Astrocyte (in vitro differentiated cells and primary cell): Measurements from ENCODE around the gene ABLIM2. TPM values are rescaled to one million over a fixed set of nuclear protein-coding genes. Genes with fewer than 3 reads are reported as not detected.

Experiments
- DNase-seq: peaks from one replicate; pipeline ENCODE4 v3.0.0-alpha.2; 2010; ENCODE audit warnings: low read depth
- FAIRE-seq: peaks from 2 replicates; lab custom pipeline; 2011; peaks lifted over from hg19 to GRCh38; lab: Jason Lieb, UNC
- H2AFZ ChIP-seq: 2 replicates; pipeline ENCODE4 v1.6.0; 2012; ENCODE audit warnings: low read depth, low read length, inconsistent platforms
- H3K27ac ChIP-seq: 2 replicates; pipeline ENCODE4 v1.5.1; 2011; ENCODE audit warnings: low read depth, low read length, inconsistent platforms
- H3K27me3 ChIP-seq: 2 replicates; pipeline ENCODE4 v1.6.0; 2011; ENCODE audit warnings: low read length, inconsistent platforms; ENCODE audit not compliant: insufficient read depth
- H3K36me3 ChIP-seq: 2 replicates; pipeline ENCODE4 v1.5.1; 2011; ENCODE audit warnings: low read length, inconsistent platforms; ENCODE audit not compliant: insufficient read depth
- H3K4me1 ChIP-seq: 2 replicates; pipeline ENCODE4 v1.5.1; 2011; ENCODE audit warnings: low read length, inconsistent platforms; ENCODE audit not compliant: insufficient read depth
- H3K4me2 ChIP-seq: 2 replicates; pipeline ENCODE4 v1.6.0; 2012; ENCODE audit warnings: low read length, inconsistent platforms
- H3K4me3 ChIP-seq: 2 replicates; pipeline ENCODE4 v1.5.1; 2011; ENCODE audit warnings: low read depth, mild to moderate bottlenecking, low read length, inconsistent platforms; ENCODE audit not compliant: insufficient read depth
- H3K79me2 ChIP-seq: 2 replicates; pipeline ENCODE4 v1.6.0; 2012; ENCODE audit warnings: mild to moderate bottlenecking, low read length, inconsistent platforms; ENCODE audit not compliant: insufficient read depth
- H3K9ac ChIP-seq: 2 replicates; pipeline ENCODE4 v1.6.0; 2012; ENCODE audit warnings: mild to moderate bottlenecking, low read length, inconsistent platforms
- H3K9me3 ChIP-seq: 2 replicates; pipeline ENCODE4 v1.5.1; 2012; ENCODE audit warnings: low read depth, mild to moderate bottlenecking, low read length, inconsistent platforms; ENCODE audit not compliant: insufficient read depth
- H4K20me1 ChIP-seq: 2 replicates; pipeline ENCODE4 v1.6.0; 2012; ENCODE audit warnings: low read length, inconsistent platforms; ENCODE audit not compliant: insufficient read depth
- H3K27ac Mint-ChIP-seq: one replicate; pipeline ENCODE4 v1.8.0; 2021; ENCODE audit warnings: mild to moderate bottlenecking, mixed read lengths; ENCODE audit not compliant: unreplicated experiment
- H3K27me3 Mint-ChIP-seq: one replicate; pipeline ENCODE4 v1.8.0; 2021; ENCODE audit warnings: low read depth, mixed read lengths; ENCODE audit not compliant: unreplicated experiment
- H3K36me3 Mint-ChIP-seq: one replicate; pipeline ENCODE4 v1.8.0; 2021; ENCODE audit warnings: low read depth, mixed read lengths; ENCODE audit not compliant: unreplicated experiment
- H3K4me1 Mint-ChIP-seq: one replicate; pipeline ENCODE4 v1.8.0; 2021; ENCODE audit warnings: low read depth, mixed read lengths; ENCODE audit not compliant: unreplicated experiment
- H3K4me3 Mint-ChIP-seq: one replicate; pipeline ENCODE4 v1.8.0; 2021; ENCODE audit warnings: mild to moderate bottlenecking, moderate library complexity, mixed read lengths; ENCODE audit not compliant: unreplicated experiment
- H3K9me3 Mint-ChIP-seq: one replicate; pipeline ENCODE4 v1.8.0; 2021; ENCODE audit warnings: mild to moderate bottlenecking, mixed read lengths; ENCODE audit not compliant: unreplicated experiment
- CTCF ChIP-seq: IDR thresholded peaks from 2 replicates; pipeline ENCODE4 v1.5.1; 2011; ENCODE audit warnings: low read depth, mild to moderate bottlenecking, inconsistent platforms, low read length, moderate library complexity; ENCODE audit not compliant: insufficient read depth
- EZH2 ChIP-seq: IDR thresholded peaks from 2 replicates; pipeline ENCODE4 v1.6.1; 2012; ENCODE audit warnings: mild to moderate bottlenecking, low read length, inconsistent platforms; ENCODE audit not compliant: insufficient read depth
- total RNA-seq: library from RNA; stranded (reverse); gene quantifications from 2 replicates; pipeline ENCODE4 v1.2.1, GENCODE V29; 2021

Gene ABLIM2
- total RNA-seq, 1 donor from 2014 or later = 0.50 TPM

DNA sequence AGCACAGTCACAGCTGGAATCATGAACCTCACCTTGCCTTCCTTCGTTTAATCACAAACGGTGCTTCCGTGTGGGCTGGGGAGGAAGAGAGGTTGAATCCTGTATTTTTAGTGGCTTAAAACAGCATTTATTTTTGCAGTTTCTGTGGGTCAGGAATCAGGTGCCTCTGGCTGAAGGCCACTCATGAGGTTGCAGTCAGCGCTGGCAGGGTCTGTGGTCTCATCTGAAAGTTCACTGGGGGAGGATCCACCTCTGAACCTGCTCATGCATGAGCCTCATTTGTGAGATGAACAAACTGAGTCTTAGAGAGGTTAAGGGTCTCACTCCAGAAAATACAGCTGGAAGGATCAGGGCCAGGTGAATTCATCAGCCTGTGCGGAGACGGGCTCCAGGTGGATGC, 17.1 kb upstream of the ABLIM2 start:
- DNase-seq = no peak
- H3K4me1 ChIP-seq = no peaks in the 10 kb centered on the region

GRCh38 chr4:8174970-8175369, 16.4 kb upstream of the ABLIM2 start:
- Mint-ChIP-seq H3K4me3 (no peak overlapping the region), H3K36me3 (no peaks in the 10 kb centered on the region), H3K27me3 (peaks cover 46% of the 10 kb centered on the region), H3K27ac (no peak overlapping the region), H3K4me1 (peaks cover 4% of the 10 kb centered on the region), H3K9me3 (no peaks in the 10 kb centered on the region)
- peaks cover 9% of the 10 kb centered on the region for H3K27me3 ChIP-seq
- no peak overlapping the region for H2AFZ ChIP-seq
- DNase-seq = no peak
- FAIRE-seq = no peak
- no peaks in the 10 kb centered on the region for H3K79me2 ChIP-seq
- TF ChIP-seq CTCF (no peak), EZH2 (no peak)
- H4K20me1 ChIP-seq = no peaks in the 10 kb centered on the region
- no peaks in the 10 kb centered on the region for H3K9me3 ChIP-seq
- no peaks in the 10 kb centered on the region for H3K4me1 ChIP-seq
- H3K27ac ChIP-seq = no peak overlapping the region
- H3K9ac ChIP-seq = no peak overlapping the region
- no peak overlapping the region for H3K4me3 ChIP-seq
- H3K36me3 ChIP-seq = no peaks in the 10 kb centered on the region
- H3K4me2 ChIP-seq = no peak overlapping the region

More for the DNA sequence above, 17.1 kb upstream of the ABLIM2 start:
- no peaks in the 10 kb centered on the region for H4K20me1 ChIP-seq
- peaks cover 9% of the 10 kb centered on the region for H3K27me3 ChIP-seq
- H3K9ac ChIP-seq = no peak overlapping the region
- no peak overlapping the region for H2AFZ ChIP-seq
- H3K79me2 ChIP-seq = no peaks in the 10 kb centered on the region
- Mint-ChIP-seq H3K27me3 (peaks cover 51% of the 10 kb centered on the region), H3K4me3 (no peak overlapping the region), H3K36me3 (no peaks in the 10 kb centered on the region), H3K9me3 (no peaks in the 10 kb centered on the region), H3K27ac (no peak overlapping the region), H3K4me1 (peaks cover 4% of the 10 kb centered on the region)
- H3K9me3 ChIP-seq = no peaks in the 10 kb centered on the region
- no peak for TF ChIP-seq CTCF
- TF ChIP-seq EZH2 = no peak
- no peak overlapping the region for H3K4me2 ChIP-seq
- FAIRE-seq = no peak
- no peak overlapping the region for H3K27ac ChIP-seq
- no peaks in the 10 kb centered on the region for H3K36me3 ChIP-seq
- H3K4me3 ChIP-seq = no peak overlapping the region

DNA sequence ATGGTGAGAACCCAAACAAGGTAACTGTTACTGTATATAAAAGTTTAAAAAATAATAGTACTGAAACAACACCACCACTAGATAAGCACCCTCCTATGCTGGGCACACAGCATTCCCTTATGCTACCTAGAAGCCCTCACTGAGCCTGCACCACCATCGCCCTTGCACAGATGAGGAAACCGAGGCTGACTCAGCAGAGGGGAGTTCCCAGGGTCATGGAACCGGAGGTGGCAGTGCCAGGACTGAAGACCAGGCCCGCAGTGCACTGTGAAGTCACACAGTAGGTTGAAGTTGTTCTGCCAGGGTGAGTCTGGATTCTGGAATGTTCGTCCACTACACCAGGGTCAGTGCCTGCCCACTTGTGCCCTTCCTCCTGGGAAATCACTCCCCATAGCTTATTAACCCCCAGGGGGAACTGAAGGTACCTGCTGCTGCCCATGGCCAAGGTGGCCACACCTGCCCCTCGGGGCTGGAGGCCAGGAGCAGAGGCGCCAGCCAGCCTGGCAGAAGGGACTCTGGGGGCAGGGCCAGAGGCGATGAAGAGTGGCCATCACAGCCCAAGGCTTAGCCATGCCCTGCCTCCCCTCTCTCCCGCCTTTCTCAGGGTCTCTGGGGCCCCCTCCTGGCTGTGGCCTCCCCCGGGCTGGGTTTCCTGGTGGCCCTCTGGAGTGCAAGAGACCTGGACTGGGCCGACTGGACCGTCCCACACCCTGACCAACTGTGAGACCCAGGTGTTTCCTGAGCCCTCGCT, 15.1 kb upstream of the ABLIM2 start:
- Mint-ChIP-seq H3K9me3 (peaks cover under 1% of the 10 kb centered on the region), H3K27ac (no peak overlapping the region), H3K4me3 (no peak overlapping the region), H3K27me3 (peaks cover 57% of the 10 kb centered on the region), H3K4me1 (peaks cover 4% of the 10 kb centered on the region), H3K36me3 (no peaks in the 10 kb centered on the region)
- Histone ChIP-seq H4K20me1 (no peaks in the 10 kb centered on the region), H3K27me3 (peaks cover 9% of the 10 kb centered on the region), H2AFZ (no peak overlapping the region), H3K27ac (no peak overlapping the region), H3K9ac (no peak overlapping the region), H3K4me2 (no peak overlapping the region), H3K4me3 (no peak overlapping the region), H3K36me3 (no peaks in the 10 kb centered on the region), H3K79me2 (no peaks in the 10 kb centered on the region), H3K9me3 (no peaks in the 10 kb centered on the region), H3K4me1 (no peaks in the 10 kb centered on the region)
- FAIRE-seq (no peak), DNase-seq (no peak)
- TF ChIP-seq CTCF = no peak
- no peak for TF ChIP-seq EZH2
